Body of pancreas (tissue), 4 donors: ENCODE results near the gene CD160. TPM values are rescaled to one million over a fixed set of nuclear protein-coding genes. Genes with fewer than 3 reads are reported as not detected.
A peak's percentile ranks its signal among the peaks of the same experiment; 100 is the strongest.

Experiments
- ATAC-seq: fragments of 150-250 bp; one replicate; pipeline ENCODE4 v1.9.1; 2016
- DNase-seq, 4 donors: peaks; one replicate each; pipeline ENCODE4 v3.0.0-alpha.2; 2019
- H3K27ac ChIP-seq, 4 donors: fragments of 200-600 bp; sonication (generic); 1 replicate in 3 of 4; 2 replicates in 1 of 4; pipeline versions ENCODE4 v1.5.1 to v1.6.1; 2016 to 2019; ENCODE audit warnings: mild to moderate bottlenecking in 1 of 4, mixed read lengths in 1 of 4, moderate library complexity in 1 of 4
- H3K27me3 ChIP-seq, 2 donors: fragments of 200-600 bp; sonication (generic); one replicate each; pipeline ENCODE4 v1.6.0; 2016; ENCODE audit warnings: mild to moderate bottlenecking in 1 of 2
- H3K36me3 ChIP-seq, 2 donors: fragments of 200-600 bp; sonication (generic); replicated peaks in 1 of 2; 2 replicates each; pipeline ENCODE4 v1.5.1; 2016; ENCODE audit warnings: low read depth in 2 of 2; ENCODE audit not compliant: insufficient read depth in 1 of 2
- H3K4me1 ChIP-seq: fragments of 200-600 bp; sonication (generic); one replicate; pipeline ENCODE4 v1.6.0; 2016
- H3K4me3 ChIP-seq, 2 donors: fragments of 200-600 bp; sonication (generic); 1 replicate in 1 of 2; 2 replicates in 1 of 2; pipeline ENCODE4 v1.5.1; 2016 to 2019
- H3K9me3 ChIP-seq, 3 donors: fragments of 200-600 bp; sonication (generic); 1 replicate in 2 of 3; 2 replicates in 1 of 3; pipeline ENCODE4 v1.5.1; 2016
- POLR2A ChIP-seq, 3 donors: fragments of 450-650 bp; IDR thresholded peaks; one replicate each; pipeline ENCODE4 v1.6.1; 2016; ENCODE audit warnings: antibody characterized with exemption in 3 of 3, mild to moderate bottlenecking in 2 of 3
- WGBS, 2 donors: methylation state at CpG; one replicate each; pipeline ENCODE4 v1.1.5; 2017; 5-methylcytosine and 5-hydroxymethylcytosine counted together
- intact Hi-C: fragments of 100-400 bp; cut with DNase I; formaldehyde crosslinking; loops from one replicate; pipeline ENCODE4 v1.15.1; 2023
- total RNA-seq, 2 donors: library from RNA; depleted of rRNA; stranded (reverse); fragments of >200 nt; gene quantifications; one replicate each; pipeline ENCODE4 v1.1.0, GENCODE V29; 2016
- TF ChIP-seq, protein P1 (sequence below), 7 experiments: fragments of 450-650 bp in 4 of 7; fragments of 200-600 bp in 3 of 7; sonication (generic) in 3 of 7; IDR thresholded peaks; one replicate each; pipeline ENCODE4 v1.5.1; 2016 to 2019; ENCODE audit warnings: antibody characterized with exemption in 7 of 7

The CD160 gene
- total RNA-seq, 2 donors from 2014 or later, result not detected

- Histone ChIP-seq H3K36me3 (no peaks in the 10 kb centered on the region), H3K27ac (no peak overlapping the region), H3K9me3 (no peaks in the 10 kb centered on the region), H3K27me3 (no peaks in the 10 kb centered on the region), H3K4me3 (no peak overlapping the region), H3K4me1 (peaks cover 45% of the 10 kb centered on the region)
- TF ChIP-seq POLR2A (IDR thresholded peaks at IDR 0.05), result no peak
- TF ChIP-seq, protein P1, sequence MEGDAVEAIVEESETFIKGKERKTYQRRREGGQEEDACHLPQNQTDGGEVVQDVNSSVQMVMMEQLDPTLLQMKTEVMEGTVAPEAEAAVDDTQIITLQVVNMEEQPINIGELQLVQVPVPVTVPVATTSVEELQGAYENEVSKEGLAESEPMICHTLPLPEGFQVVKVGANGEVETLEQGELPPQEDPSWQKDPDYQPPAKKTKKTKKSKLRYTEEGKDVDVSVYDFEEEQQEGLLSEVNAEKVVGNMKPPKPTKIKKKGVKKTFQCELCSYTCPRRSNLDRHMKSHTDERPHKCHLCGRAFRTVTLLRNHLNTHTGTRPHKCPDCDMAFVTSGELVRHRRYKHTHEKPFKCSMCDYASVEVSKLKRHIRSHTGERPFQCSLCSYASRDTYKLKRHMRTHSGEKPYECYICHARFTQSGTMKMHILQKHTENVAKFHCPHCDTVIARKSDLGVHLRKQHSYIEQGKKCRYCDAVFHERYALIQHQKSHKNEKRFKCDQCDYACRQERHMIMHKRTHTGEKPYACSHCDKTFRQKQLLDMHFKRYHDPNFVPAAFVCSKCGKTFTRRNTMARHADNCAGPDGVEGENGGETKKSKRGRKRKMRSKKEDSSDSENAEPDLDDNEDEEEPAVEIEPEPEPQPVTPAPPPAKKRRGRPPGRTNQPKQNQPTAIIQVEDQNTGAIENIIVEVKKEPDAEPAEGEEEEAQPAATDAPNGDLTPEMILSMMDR (IDR thresholded peaks at IDR 0.05), result no peak
- intact Hi-C loops, result no loop called here
- WGBS, 2 donors, result 88% methylated on average over 5 to 6 of the region's 6 CpGs
- ATAC-seq (no peak), DNase-seq (no peak)
Measured at GRCh38 chr1:145688924-145689323, 30.4 kb upstream of the CD160 start.

- Histone ChIP-seq H3K4me1 (peaks cover 54% of the 10 kb centered on the region), H3K4me3 (no peak overlapping the region), H3K27ac (peak overlapping the region in 1 of 4 donors; percentile 23), H3K36me3 (no peaks in the 10 kb centered on the region), H3K9me3 (no peaks in the 10 kb centered on the region), H3K27me3 (no peaks in the 10 kb centered on the region)
- intact Hi-C loops, result no loop called here
- WGBS, 2 donors, result 86 to 88% methylated on average over 3 to 6 of the region's 6 CpGs
- no peak for TF ChIP-seq POLR2A (IDR thresholded peaks at IDR 0.05)
- TF ChIP-seq, protein P1 (IDR thresholded peaks at IDR 0.05), result no peak
- DNase-seq (peak in 2 of 4 donors; percentile 31 to 39), ATAC-seq (no peak)
Measured at GRCh38 chr1:145689922-145690321, 29.4 kb upstream of the CD160 start.

GRCh38 chr1:145690587-145691558, 28.4 kb upstream of the CD160 start:
- Histone ChIP-seq H3K27me3 (no peaks in the 10 kb centered on the region), H3K27ac (peak overlapping the region in 3 of 4 donors; percentile 12 to 15 (median 13)), H3K4me3 (no peak overlapping the region), H3K4me1 (peaks cover 63% of the 10 kb centered on the region), H3K36me3 (no peaks in the 10 kb centered on the region), H3K9me3 (no peaks in the 10 kb centered on the region)
- 46 to 47% methylated on average over 5 of the region's 5 CpGs for WGBS, 2 donors
- ATAC-seq, result peak; percentile 39
- intact Hi-C loops, result no loop called here
- TF ChIP-seq, protein P1 (IDR thresholded peaks at IDR 0.05), result no peak
- no peak for TF ChIP-seq POLR2A (IDR thresholded peaks at IDR 0.05)
- peak in 3 of 4 donors; percentile 21 to 25 (median 22) for DNase-seq

DNA sequence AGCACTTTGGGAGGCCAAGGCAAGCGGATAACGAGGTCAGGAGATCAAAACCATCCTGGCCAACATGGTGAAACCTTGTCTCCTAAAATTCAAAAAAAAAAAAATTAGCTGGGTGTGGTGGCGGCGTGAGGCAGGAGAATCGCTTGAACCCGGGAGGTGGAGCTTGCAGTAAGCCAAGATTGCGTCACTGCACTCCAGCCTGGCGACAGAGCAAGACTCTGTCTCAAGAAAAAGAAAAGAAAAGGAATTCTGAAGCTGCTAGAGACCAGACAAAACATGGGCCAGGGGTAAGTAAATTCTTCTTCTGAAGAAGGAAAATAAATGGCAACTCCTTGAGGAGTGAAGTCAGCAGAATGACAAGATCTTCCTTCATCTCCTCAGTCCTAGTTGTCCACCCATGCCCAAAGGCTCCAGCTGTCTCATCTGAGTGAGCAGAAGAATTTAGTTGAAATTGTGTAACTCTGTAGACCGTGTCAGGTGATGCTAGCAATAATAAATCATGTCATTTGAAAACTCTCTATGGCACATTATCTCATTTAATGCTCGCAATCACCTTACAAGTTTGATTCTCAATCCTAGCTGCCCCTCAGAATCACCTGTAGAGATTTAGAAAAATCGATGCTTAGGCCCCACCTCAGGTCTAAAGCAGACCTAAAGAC, 26.4 kb upstream of the CD160 start:
- no peak overlapping the region for H3K27ac ChIP-seq
- no peak for DNase-seq
- H3K4me1 ChIP-seq, result peaks cover 80% of the 10 kb centered on the region

More for the DNA sequence above, 26.4 kb upstream of the CD160 start:
- no peak for TF ChIP-seq POLR2A (IDR thresholded peaks at IDR 0.05)
- TF ChIP-seq, protein P1 (IDR thresholded peaks at IDR 0.05), result no peak
- H3K27me3 ChIP-seq, result no peaks in the 10 kb centered on the region
- intact Hi-C loops, result no loop called here
- H3K9me3 ChIP-seq, result no peaks in the 10 kb centered on the region
- no peaks in the 10 kb centered on the region for H3K36me3 ChIP-seq
- ATAC-seq, result no peak
- H3K4me3 ChIP-seq, result no peak overlapping the region
- WGBS, 2 donors, result 82 to 86% methylated on average over 11 of the region's 11 CpGs
